BLaER1 (cell line): ENCODE data around the gene ALG1.
"Not testable (repeated sequence)": the region's sequence is repeated elsewhere in the genome, so short reads cannot be mapped to it uniquely, and the experiment has no call there.

Experiments
- H3K27ac ChIP-seq: shearing (Covaris generic); formaldehyde crosslinking; 2 replicates; pipeline ENCODE4 v1.8.1; 2022
- H3K27me3 ChIP-seq: shearing (Covaris generic); formaldehyde crosslinking; 2 replicates; pipeline ENCODE4 v1.8.1; 2022
- H3K36me3 ChIP-seq: shearing (Covaris generic); formaldehyde crosslinking; 2 replicates; pipeline ENCODE4 v1.8.1; 2022
- H3K4me1 ChIP-seq: shearing (Covaris generic); formaldehyde crosslinking; 2 replicates; pipeline ENCODE4 v1.8.1; 2022
- H3K4me2 ChIP-seq: shearing (Covaris generic); formaldehyde crosslinking; 2 replicates; pipeline ENCODE4 v1.8.1; 2022
- H3K4me3 ChIP-seq: shearing (Covaris generic); formaldehyde crosslinking; 2 replicates; pipeline ENCODE4 v1.8.1; 2022
- H3K9ac ChIP-seq: shearing (Covaris generic); formaldehyde crosslinking; 2 replicates; pipeline ENCODE4 v1.8.1; 2022
- H3K9me3 ChIP-seq: shearing (Covaris generic); formaldehyde crosslinking; 2 replicates; pipeline ENCODE4 v1.8.1; 2022
- H4K20me1 ChIP-seq: shearing (Covaris generic); formaldehyde crosslinking; 2 replicates; pipeline ENCODE4 v1.8.1; 2022
- Cebpa-rat ChIP-seq: shearing (Covaris generic); IDR thresholded peaks from 2 replicates; pipeline ENCODE4 v1.8.1; 2022

ALG1 gene

DNA sequence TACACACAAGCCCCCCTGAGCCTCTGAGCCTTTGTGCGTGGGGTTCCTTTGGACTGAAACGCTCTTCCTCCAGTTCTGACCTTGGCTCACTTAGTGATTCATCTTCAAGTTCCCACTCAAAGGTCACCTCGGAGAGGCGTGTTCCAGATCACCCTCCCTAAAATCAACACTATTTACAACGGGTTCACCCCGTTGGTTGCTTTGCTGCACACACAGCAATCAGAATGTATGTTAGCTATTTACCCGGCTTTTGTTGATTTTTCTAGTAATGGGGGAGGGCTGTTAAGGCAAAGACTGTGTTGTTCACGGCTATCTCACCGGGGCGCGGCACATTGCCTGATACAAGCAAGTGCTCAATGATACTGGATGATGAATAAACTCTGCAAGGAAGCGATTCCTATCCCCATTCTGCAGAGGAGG is 38.9 kb upstream of the ALG1 start:
- no peaks in the 10 kb centered on the region for H4K20me1 ChIP-seq
- peak overlapping the region; percentile 83 for H3K4me3 ChIP-seq
- peak overlapping the region; percentile 95 for H3K4me2 ChIP-seq
- H3K9ac ChIP-seq: peak overlapping the region; percentile 80
- no peaks in the 10 kb centered on the region for H3K27me3 ChIP-seq
- no peak overlapping the region for H3K27ac ChIP-seq
- no peaks in the 10 kb centered on the region for H3K9me3 ChIP-seq
- H3K36me3 ChIP-seq: peaks cover 19% of the 10 kb centered on the region
- peaks cover 24% of the 10 kb centered on the region for H3K4me1 ChIP-seq
- no peak for TF ChIP-seq Cebpa-rat

DNA sequence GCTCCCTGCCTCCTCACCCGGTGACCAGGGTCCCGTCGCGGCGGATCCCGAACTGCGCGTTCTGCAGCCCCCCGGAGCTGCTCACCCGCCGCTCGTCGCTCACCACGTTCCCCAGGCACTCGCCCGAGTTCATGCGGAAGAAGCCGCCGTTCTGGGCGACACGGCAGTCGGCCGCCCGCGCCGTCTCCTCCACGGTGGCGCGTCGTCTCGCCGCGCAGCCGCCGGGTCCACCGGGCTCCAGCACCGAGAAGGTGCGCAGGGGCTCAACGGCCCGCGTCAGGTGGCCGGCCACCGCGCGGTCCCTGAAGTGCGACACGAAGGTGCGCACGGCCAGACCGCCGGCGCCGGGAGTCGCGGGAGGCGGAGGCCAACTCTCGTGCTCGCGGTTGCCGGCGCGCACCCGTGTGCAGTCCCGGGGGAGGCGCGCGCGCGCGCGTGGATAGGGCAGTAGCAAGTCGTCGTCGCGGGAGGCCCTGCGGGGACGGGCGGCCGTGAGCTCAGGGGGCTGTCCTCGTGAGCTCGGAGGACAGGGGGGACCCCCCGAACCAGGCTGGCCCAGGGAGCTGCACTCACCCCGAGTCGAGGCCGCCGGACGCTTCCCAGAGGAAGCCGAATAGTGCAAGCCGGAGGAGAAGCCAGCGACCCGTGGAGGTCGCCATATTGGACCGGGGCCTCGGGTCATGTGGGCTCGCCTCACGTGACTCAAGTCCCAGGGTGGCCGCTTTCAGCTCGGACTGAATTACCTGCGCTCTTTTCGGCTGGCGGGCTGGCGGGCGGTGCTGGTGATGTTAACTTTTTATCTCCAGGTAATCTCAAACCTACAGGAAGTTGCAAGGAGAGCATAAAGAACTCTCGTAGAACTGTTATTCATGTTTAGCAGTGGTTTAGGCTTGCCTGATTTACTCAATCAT is 38.1 kb upstream of the ALG1 start, which contains the start of gene NAGPA:
Gene NAGPA, minus strand, starts transcription at position 680 of the 911 bp plus-strand sequence. Its CDS starts 21 bp downstream, at position 659.
- no peaks in the 10 kb centered on the region for H4K20me1 ChIP-seq
- no peak for TF ChIP-seq Cebpa-rat
- H3K9me3 ChIP-seq: no peaks in the 10 kb centered on the region
- peaks cover 18% of the 10 kb centered on the region for H3K36me3 ChIP-seq
- H3K27ac ChIP-seq: peak within 1 kb of the TSS; percentile 77
- H3K4me2 ChIP-seq: peak within 1 kb of the TSS; percentile 95
- H3K27me3 ChIP-seq: no peaks in the 10 kb centered on the region
- H3K9ac ChIP-seq: peak within 1 kb of the TSS; percentile 80
- H3K4me1 ChIP-seq: peaks cover 24% of the 10 kb centered on the region
- peak within 1 kb of the TSS; percentile 83 for H3K4me3 ChIP-seq

- no peak for TF ChIP-seq Cebpa-rat
Observed at GRCh38 chr16:5034167-5034523, 37.5 kb upstream of the ALG1 start.

DNA sequence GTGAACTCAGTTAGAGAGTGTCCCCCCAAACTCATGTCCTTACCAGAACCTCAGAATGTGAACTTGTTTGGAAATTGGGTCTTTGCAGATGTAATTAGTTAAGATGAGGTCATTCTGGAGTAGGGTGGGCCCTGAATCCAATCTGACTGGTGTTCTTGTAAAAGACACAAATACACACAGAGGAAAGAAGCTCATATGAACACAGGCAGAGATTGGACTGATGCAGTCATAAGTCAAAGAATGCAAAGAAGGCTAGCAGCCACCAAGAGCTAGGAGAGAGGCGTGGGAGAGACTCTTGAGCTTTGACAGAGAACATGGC is 35.8 kb upstream of the ALG1 start:
- Histone ChIP-seq H3K4me3 (no peak overlapping the region), H3K36me3 (no peaks in the 10 kb centered on the region), H4K20me1 (no peaks in the 10 kb centered on the region), H3K4me1 (peaks cover 24% of the 10 kb centered on the region), H3K9ac (no peak overlapping the region), H3K9me3 (no peaks in the 10 kb centered on the region), H3K4me2 (no peak overlapping the region), H3K27me3 (peaks cover 4% of the 10 kb centered on the region; the same call in 1 of the 2 replicates), H3K27ac (no peak overlapping the region)
- TF ChIP-seq Cebpa-rat: no peak

More at GRCh38 chr16:5034167-5034523, 37.5 kb upstream of the ALG1 start:
- peaks cover 11% of the 10 kb centered on the region for H3K36me3 ChIP-seq
- no peaks in the 10 kb centered on the region for H3K9me3 ChIP-seq
- H3K4me3 ChIP-seq: peak overlapping the region; percentile 83
- peak overlapping the region; percentile 80 for H3K9ac ChIP-seq
- no peaks in the 10 kb centered on the region for H3K27me3 ChIP-seq
- H4K20me1 ChIP-seq: no peaks in the 10 kb centered on the region
- peak overlapping the region; percentile 77; the same call in 1 of the 2 replicates for H3K27ac ChIP-seq
- H3K4me1 ChIP-seq: peaks cover 24% of the 10 kb centered on the region
- peak overlapping the region; percentile 95 for H3K4me2 ChIP-seq

GRCh38 chr16:5036228-5037156 is 35.2 kb upstream of the ALG1 start:
- TF ChIP-seq Cebpa-rat: no peak
- Histone ChIP-seq H3K9me3 (no peaks in the 10 kb centered on the region), H3K4me3 (no peak overlapping the region), H4K20me1 (no peaks in the 10 kb centered on the region), H3K27me3 (peaks cover 4% of the 10 kb centered on the region; the same call in 1 of the 2 replicates), H3K27ac (no peak overlapping the region), H3K36me3 (no peaks in the 10 kb centered on the region), H3K4me2 (no peak overlapping the region), H3K4me1 (peaks cover 24% of the 10 kb centered on the region), H3K9ac (no peak overlapping the region)

- H3K27ac ChIP-seq: no peak overlapping the region
- H4K20me1 ChIP-seq: no peaks in the 10 kb centered on the region
- H3K27me3 ChIP-seq: peaks cover 4% of the 10 kb centered on the region; the same call in 1 of the 2 replicates
- no peaks in the 10 kb centered on the region for H3K36me3 ChIP-seq
- H3K4me1 ChIP-seq: no peaks in the 10 kb centered on the region
- no peak overlapping the region for H3K9ac ChIP-seq
- no peak for TF ChIP-seq Cebpa-rat
- no peak overlapping the region for H3K4me2 ChIP-seq
- H3K4me3 ChIP-seq: no peak overlapping the region
- H3K9me3 ChIP-seq: no peaks in the 10 kb centered on the region
Observed at GRCh38 chr16:5040451-5040850, 31.2 kb upstream of the ALG1 start.

- Histone ChIP-seq H3K4me1 (no peaks in the 10 kb centered on the region), H4K20me1 (no peaks in the 10 kb centered on the region), H3K9me3 (no peaks in the 10 kb centered on the region), H3K4me3 (no peak overlapping the region), H3K36me3 (no peaks in the 10 kb centered on the region), H3K9ac (no peak overlapping the region), H3K27me3 (peaks cover 4% of the 10 kb centered on the region; the same call in 1 of the 2 replicates), H3K4me2 (no peak overlapping the region), H3K27ac (no peak overlapping the region)
- no peak for TF ChIP-seq Cebpa-rat
Observed at GRCh38 chr16:5041600-5042133, 30.0 kb upstream of the ALG1 start.

DNA sequence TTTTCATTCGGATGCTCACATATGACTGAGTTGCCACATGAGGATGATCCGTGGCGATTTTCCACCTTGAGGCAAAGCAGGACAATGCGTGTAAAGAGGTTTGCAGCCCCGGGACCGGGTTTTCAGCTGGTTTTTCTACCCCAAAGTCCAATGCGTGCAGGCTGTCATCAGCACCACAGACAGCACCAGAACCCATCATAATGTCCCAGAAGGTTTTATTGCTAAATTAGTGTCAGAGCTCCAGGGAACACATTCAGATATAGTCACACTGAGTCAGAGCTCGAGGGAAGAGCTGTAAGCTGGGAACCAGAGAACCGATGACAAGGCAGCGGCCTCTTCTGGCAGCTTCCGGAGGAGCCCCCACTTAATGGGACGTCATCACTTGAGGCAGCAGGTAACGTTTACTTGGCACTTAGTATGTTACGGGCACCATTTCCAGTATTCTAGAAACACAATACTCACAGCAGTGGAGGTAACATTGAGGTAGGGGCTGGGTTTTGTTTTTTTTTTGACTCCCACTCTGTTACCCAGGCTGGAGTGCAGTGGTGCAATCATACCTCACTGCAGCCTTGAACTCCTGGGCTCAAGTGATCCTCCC is 29.0 kb upstream of the ALG1 start:
- Histone ChIP-seq H4K20me1 (no peaks in the 10 kb centered on the region), H3K9ac (no peak overlapping the region), H3K36me3 (no peaks in the 10 kb centered on the region), H3K27me3 (peaks cover 4% of the 10 kb centered on the region; the same call in 1 of the 2 replicates), H3K27ac (no peak overlapping the region), H3K4me1 (no peaks in the 10 kb centered on the region), H3K9me3 (no peaks in the 10 kb centered on the region), H3K4me3 (no peak overlapping the region), H3K4me2 (no peak overlapping the region)
- TF ChIP-seq Cebpa-rat: no peak

GRCh38 chr16:5044011-5044540 is 27.6 kb upstream of the ALG1 start:
- Histone ChIP-seq H3K9me3 (no peaks in the 10 kb centered on the region), H4K20me1 (no peaks in the 10 kb centered on the region), H3K27ac (no peak overlapping the region), H3K9ac (no peak overlapping the region), H3K36me3 (no peaks in the 10 kb centered on the region), H3K4me3 (no peak overlapping the region), H3K27me3 (peaks cover 4% of the 10 kb centered on the region; the same call in 1 of the 2 replicates), H3K4me2 (no peak overlapping the region), H3K4me1 (no peaks in the 10 kb centered on the region)
- no peak for TF ChIP-seq Cebpa-rat

GRCh38 chr16:5044581-5044980 is 27.1 kb upstream of the ALG1 start:
- not testable (repeated sequence) for H3K36me3 ChIP-seq, H3K4me1 ChIP-seq, H3K27ac ChIP-seq, H3K4me2 ChIP-seq, H3K27me3 ChIP-seq, H3K4me3 ChIP-seq, H3K9ac ChIP-seq, H4K20me1 ChIP-seq, H3K9me3 ChIP-seq
